Kidney epithelial cell (primary cell): ENCODE measurements around the gene COL11A2. TPM values are rescaled to one million over a fixed set of nuclear protein-coding genes. Genes with fewer than 3 reads are reported as not detected.

Experiments
- DNase-seq: peaks from one replicate; pipeline ENCODE4 v3.0.0-alpha.2; 2010; ENCODE audit warnings: low read depth
- H3K27me3 ChIP-seq: 2 replicates; pipeline ENCODE4 v1.6.0; 2011; ENCODE audit warnings: low read length; ENCODE audit not compliant: control insufficient read depth, insufficient read depth
- H3K36me3 ChIP-seq: 2 replicates; pipeline ENCODE4 v1.5.1; 2011; ENCODE audit warnings: low read length; ENCODE audit not compliant: control insufficient read depth, insufficient read depth
- H3K4me3 ChIP-seq: 2 replicates; pipeline ENCODE4 v1.5.1; 2011; ENCODE audit warnings: low read depth, mild to moderate bottlenecking, control low read depth, low read length
- total RNA-seq: library from RNA; depleted of rRNA; stranded (reverse); fragments of >200 nt; gene quantifications from 2 replicates; pipeline ENCODE4 v1.2.3, GENCODE V29; 2015
- TF ChIP-seq, protein P1 (sequence below): IDR thresholded peaks from 2 replicates; pipeline ENCODE4 v1.5.1; 2011; ENCODE audit warnings: mild to moderate bottlenecking, moderate library complexity, low read length, control low read depth, inconsistent platforms; ENCODE audit not compliant: insufficient read depth, poor library complexity, severe bottlenecking

The COL11A2 gene
- total RNA-seq, 1 donor from 2014 or later = 0.38 TPM

DNA sequence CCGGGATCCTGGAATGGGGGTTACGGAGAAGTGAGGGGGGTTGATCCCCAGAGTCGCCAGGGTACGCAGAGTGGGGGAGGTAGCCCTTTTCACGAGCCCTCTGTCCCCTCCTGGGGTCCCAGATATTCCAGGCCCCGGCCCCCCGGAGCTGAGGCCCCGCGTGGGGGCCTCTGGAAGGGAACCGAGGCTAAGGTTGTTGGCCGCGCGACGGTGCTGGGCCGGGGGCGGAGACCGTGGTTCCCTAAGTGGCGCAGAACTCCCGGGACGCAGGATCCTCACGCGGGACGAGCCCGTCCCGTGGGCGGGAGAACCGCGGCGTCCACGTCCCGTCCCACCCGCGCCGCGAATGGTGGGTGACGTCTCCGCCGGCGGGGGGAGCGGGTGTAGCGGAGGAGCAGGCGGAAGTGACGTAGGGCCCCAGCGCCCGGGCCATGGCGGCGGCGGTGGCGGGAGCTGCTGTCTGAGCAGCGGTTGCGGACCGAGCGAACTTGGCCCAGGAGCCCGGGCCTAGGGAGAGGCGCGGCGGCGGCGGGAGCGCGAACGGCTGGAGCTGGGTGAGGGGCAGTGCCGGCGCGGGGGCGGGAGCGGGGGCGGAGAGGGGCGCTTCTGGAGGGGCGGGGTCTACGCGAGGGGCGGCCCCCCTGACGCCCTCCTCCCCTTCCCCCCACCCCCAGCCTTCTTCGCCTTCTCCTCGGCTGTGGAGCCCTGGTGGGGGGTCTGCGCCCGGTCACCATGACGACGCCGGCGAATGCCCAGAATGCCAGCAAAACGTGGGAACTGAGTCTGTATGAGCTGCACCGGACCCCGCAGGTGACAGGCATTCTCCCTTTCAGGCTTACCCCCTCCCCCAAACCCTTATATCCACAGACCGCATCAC is 16.1 kb upstream of the COL11A2 start, which contains the start of gene RING1:
TSS of gene RING1 (plus strand) at position 410 of the 877 bp plus-strand sequence. CDS start at position 733, 323 bp downstream.
- H3K4me3 ChIP-seq = peak within 1 kb of the TSS; percentile 90
- H3K27me3 ChIP-seq = no peaks in the 10 kb centered on the region
- DNase-seq = no peak
- peaks cover 4% of the 10 kb centered on the region for H3K36me3 ChIP-seq
- TF ChIP-seq, protein P1, sequence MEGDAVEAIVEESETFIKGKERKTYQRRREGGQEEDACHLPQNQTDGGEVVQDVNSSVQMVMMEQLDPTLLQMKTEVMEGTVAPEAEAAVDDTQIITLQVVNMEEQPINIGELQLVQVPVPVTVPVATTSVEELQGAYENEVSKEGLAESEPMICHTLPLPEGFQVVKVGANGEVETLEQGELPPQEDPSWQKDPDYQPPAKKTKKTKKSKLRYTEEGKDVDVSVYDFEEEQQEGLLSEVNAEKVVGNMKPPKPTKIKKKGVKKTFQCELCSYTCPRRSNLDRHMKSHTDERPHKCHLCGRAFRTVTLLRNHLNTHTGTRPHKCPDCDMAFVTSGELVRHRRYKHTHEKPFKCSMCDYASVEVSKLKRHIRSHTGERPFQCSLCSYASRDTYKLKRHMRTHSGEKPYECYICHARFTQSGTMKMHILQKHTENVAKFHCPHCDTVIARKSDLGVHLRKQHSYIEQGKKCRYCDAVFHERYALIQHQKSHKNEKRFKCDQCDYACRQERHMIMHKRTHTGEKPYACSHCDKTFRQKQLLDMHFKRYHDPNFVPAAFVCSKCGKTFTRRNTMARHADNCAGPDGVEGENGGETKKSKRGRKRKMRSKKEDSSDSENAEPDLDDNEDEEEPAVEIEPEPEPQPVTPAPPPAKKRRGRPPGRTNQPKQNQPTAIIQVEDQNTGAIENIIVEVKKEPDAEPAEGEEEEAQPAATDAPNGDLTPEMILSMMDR = no peak

DNA sequence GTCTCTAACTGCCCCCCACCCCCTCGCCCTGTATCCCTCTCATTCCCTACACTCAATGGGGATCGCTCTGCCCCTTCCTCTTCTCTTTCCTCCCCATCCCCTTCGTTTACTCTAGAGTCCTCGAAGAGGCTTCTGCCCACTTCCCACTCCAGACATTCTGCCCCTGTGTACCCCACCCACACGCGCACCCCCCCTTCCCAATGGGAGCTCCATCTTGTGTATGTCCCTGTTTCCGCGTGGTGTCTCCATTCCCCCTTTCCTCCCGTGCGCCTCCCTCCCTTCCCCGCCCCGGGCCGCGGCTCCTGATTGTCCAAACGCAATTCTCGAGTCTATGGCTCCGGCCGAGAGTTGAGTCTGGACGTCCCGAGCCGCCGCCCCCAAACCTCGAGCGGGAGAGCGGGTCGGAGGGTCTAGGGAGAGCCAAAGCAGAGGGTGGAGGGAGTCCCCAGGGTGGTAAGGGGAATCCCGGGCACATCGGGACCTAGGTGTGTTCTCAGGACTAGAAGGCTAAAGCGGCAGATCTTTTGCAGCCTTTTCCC is 15.4 kb upstream of the COL11A2 start:
- Histone ChIP-seq H3K36me3 (peaks cover 6% of the 10 kb centered on the region), H3K4me3 (peak overlapping the region; percentile 90), H3K27me3 (no peaks in the 10 kb centered on the region)
- TF ChIP-seq, protein P1 = no peak
- no peak for DNase-seq

DNA sequence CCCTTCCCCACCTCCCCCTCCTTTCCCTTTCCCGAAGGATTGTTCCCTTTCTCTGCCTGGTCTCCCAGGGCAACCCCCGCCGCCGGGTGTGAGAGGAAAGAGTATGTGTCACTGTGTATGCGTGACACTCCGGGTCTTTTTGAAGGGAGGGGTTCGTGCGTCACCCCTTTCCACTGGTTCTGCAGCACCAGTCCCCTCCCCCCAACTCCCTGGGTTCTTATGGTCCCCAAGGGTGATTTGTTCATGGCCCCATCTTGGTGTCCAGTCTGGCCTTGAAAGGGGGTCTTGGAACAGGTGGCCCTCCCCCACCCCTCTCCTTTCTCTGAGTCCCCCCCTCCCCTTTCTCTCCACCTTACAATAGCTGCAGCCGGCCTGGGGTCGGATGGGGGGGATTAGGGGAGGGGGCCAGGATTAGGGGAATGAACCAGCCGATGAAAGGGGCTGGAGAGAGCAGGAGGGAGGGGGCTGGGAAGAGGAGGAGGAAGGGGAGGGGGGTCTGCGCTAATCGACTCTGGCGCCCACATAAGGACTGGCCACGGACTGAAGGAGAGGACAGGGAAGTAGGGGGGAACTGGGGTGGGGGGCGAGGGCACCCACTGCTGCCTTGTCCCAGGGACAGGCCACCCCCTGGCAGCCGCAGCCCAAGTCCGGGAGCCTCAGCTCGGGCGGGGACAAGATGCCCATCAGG is 14.7 kb upstream of the COL11A2 start:
- peaks cover 9% of the 10 kb centered on the region for H3K36me3 ChIP-seq
- no peaks in the 10 kb centered on the region for H3K27me3 ChIP-seq
- TF ChIP-seq, protein P1 = no peak
- no peak for DNase-seq
- peak overlapping the region; percentile 90 for H3K4me3 ChIP-seq

DNA sequence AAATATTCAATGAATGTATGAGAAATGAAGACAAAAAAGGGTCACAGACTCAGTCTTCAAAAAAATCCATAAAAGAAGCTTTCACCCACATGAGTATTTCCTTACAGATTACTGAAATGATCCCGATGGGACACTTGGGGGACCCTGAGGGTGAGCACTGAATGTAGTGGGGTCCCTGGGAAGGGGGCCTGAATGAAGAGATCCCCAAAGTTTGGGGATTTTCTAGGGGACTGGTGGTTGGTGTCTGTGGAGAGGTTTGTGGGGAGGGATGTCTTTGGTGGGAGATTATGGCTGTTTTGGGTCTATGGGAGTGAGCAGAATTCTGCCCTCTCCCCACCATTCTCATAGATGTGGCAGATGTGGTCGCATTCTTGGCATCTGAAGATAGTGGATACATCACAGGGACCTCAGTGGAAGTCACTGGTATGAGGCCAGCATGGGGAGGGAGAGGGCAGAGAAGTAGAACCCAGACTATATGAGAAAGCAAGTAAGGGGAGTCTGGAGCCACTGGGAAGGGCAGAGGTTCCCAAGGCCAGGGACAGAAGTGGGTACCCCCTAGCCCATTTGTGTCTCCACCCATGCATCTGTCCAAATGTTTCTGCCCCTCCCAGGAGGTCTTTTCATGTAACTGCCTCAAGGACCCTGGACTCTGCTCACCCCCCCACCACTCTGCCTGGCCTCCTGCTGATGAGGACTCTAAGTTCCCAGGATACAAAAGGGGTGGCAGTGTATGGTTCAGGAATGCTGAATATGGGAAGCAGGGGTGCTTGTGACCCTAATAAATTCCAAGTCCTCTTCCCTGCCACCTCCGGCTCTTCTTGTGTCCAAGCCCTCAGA is 14.0 kb upstream of the COL11A2 start:
- TF ChIP-seq, protein P1 = no peak
- H3K36me3 ChIP-seq = peaks cover 10% of the 10 kb centered on the region
- H3K27me3 ChIP-seq = no peaks in the 10 kb centered on the region
- no peak for DNase-seq
- H3K4me3 ChIP-seq = no peak overlapping the region

DNA sequence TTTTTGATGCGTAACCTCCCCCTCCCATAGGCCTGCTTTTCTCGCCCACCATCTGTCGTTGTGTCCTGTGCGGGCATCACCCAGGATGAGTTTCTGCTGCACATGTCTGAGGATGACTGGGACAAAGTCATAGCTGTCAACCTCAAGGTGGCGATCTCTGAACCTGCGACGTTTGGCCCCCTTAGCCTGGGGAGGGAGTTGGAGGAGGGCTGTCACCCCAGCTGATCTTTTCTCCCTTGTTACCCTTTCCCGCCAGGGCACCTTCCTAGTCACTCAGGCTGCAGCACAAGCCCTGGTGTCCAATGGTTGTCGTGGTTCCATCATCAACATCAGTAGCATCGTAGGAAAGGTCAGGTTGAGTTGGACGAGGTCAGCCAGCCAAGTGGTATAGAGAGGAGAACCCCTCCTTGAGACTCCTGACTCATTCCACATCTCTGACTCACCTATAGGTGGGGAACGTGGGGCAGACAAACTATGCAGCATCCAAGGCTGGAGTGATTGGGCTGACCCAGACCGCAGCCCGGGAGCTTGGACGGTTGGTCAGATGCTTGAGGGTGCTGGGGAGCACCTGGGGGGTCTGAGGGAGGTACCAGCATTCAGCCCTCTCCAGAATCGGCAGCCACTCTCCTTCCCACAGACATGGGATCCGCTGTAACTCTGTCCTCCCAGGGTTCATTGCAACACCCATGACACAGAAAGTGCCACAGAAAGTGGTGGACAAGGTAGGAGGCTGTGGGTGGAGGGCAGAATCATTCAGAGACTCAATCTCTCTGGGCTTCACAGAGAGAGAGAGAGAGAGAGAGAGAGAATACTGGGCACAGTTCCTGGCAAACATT is 13.1 kb upstream of the COL11A2 start:
- TF ChIP-seq, protein P1 = no peak
- H3K4me3 ChIP-seq = peak overlapping the region; percentile 83
- DNase-seq = peak; percentile 64
- no peaks in the 10 kb centered on the region for H3K27me3 ChIP-seq
- peaks cover 10% of the 10 kb centered on the region for H3K36me3 ChIP-seq
